ENCODE data around the gene EXOC6B.

EXOC6B gene

DNA sequence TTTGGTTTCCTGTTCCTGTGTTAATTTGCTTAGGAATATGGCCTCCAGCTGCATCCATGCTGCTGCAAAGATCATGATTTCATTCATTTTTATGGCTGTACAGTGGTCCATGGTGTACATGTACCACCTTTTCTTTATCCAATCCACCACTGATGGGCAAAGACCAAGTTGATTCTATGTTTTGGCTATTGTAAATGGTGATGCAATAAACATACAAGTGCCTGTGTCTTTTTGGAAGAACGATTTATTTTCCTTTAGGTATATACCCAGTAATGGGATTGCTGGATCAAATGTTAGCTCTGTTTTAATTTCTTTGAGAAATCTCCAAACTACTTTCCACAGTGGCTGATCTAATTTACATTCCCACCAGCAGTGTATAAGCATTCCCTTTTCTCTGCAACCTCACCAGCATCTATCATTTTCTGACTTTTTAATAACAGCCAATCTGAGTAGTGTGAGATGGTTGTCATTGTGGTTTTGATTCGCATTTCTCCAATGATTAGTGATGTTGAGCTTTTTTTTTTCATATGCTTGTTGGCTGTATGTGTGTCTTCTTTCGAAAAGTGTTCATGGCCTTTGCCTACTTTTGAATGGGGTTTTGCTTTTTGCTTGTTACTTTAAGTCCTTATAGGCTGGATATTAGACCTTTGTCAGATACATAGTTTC is 19.4 kb downstream of the EXOC6B start:
- peak; percentile 18 for DNase-seq (ENCODE audit: low read depth)
- no peak overlapping the region for H3K4me3 ChIP-seq (ENCODE audit: low read length)
- TF ChIP-seq, protein P1, sequence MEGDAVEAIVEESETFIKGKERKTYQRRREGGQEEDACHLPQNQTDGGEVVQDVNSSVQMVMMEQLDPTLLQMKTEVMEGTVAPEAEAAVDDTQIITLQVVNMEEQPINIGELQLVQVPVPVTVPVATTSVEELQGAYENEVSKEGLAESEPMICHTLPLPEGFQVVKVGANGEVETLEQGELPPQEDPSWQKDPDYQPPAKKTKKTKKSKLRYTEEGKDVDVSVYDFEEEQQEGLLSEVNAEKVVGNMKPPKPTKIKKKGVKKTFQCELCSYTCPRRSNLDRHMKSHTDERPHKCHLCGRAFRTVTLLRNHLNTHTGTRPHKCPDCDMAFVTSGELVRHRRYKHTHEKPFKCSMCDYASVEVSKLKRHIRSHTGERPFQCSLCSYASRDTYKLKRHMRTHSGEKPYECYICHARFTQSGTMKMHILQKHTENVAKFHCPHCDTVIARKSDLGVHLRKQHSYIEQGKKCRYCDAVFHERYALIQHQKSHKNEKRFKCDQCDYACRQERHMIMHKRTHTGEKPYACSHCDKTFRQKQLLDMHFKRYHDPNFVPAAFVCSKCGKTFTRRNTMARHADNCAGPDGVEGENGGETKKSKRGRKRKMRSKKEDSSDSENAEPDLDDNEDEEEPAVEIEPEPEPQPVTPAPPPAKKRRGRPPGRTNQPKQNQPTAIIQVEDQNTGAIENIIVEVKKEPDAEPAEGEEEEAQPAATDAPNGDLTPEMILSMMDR (conservative IDR thresholded peaks at IDR 0.05; ENCODE audit: low read length) = no peak

DNA sequence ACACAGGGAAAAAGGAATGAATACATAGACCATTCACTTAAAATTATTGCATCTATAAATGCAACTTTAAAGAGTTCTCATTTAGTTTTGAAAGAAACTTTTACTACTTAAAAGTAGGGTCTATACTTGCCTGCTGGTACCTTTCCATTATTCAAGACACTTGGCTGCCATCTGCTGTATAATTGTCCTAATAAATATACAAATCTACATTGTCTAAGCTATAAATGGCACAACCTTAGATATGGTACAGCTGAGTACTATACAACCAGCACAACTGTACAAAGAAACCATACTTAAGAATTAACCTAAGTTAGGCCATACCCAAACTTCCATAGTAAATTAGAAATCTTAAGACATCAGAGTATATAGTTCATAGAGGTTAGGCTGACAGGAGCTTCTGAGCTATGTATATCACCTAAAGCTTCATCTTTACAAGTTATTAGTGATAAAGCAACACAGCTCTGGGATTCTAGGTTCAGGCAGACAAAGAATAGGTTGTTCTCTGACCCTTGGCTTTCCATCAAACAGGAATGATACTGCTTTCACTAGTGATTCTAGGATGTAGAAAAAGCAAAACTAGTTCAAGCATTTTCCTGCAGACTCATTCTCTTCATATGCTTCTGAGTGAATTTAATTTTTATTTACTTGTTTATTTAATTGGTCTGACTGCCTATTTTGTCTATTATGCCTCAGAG is 22.1 kb downstream of the EXOC6B start:
- no peak overlapping the region for H3K4me3 ChIP-seq (ENCODE audit: low read length)
- TF ChIP-seq, protein P1 (conservative IDR thresholded peaks at IDR 0.05; ENCODE audit: low read length) = no peak
- DNase-seq (ENCODE audit: low read depth) = no peak

DNA sequence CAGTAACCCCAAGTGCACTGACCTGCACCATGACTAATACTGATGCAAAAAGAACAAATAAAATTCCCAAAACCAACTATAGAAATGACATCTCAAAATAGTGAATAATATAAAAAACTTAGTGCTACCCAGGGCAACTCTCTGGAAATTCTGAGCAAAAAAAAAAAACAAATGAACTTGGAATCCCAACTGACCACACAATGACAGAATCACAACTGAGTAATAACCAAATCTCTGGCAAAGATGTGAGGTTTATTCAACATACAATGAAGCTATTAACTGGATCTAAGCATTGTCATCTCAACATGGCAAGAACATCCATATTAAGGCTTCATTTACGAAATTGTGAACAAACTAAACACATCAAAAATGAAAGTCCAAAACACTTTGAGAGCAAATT is 22.7 kb downstream of the EXOC6B start:
- no peak overlapping the region for H3K4me3 ChIP-seq (ENCODE audit: low read length)
- TF ChIP-seq, protein P1 (conservative IDR thresholded peaks at IDR 0.05; ENCODE audit: low read length) = no peak
- DNase-seq (ENCODE audit: low read depth) = peak; percentile 37

DNA sequence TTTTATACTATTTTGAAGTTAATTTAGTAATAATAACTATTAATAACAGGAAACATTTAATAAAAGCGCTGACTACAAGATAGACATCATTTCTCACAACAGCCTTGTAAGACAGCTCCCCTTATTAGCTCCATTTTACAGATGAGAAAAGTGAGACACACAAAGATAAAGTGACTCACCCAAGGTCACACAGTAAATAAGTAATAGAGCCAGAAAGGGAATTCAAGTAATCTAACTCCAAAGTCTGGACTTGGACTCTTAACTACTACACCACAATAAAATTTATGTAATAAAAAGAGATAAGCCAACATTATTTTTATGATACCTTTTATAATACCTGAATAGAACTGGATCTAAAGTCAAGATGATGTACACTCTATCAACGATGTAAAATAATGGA is 25.3 kb downstream of the EXOC6B start:
- no peak for DNase-seq (ENCODE audit: low read depth)
- TF ChIP-seq, protein P1 (conservative IDR thresholded peaks at IDR 0.05; ENCODE audit: low read length) = no peak
- H3K4me3 ChIP-seq (ENCODE audit: low read length) = no peak overlapping the region

DNA sequence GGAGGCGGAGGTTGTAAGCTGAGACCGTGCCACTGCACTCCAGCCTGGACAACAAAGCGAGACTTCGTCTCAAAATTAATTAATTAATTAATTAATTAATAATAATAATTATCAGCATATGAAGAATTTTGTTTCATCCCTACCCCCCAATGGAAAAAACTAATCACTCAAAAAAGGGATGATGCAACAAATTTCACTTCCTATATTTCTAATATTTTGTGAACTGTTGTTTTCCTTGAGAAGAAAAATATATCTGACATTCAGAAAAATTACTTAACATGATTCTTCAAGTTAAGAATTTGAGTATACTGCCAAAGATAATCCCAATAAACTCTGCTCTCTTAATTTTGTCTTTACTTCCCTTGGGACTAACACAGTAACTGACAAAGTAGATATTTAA is 28.1 kb downstream of the EXOC6B start:
- no peak for DNase-seq (ENCODE audit: low read depth)
- no peak overlapping the region for H3K4me3 ChIP-seq (ENCODE audit: low read length)
- TF ChIP-seq, protein P1 (conservative IDR thresholded peaks at IDR 0.05; ENCODE audit: low read length) = no peak

DNA sequence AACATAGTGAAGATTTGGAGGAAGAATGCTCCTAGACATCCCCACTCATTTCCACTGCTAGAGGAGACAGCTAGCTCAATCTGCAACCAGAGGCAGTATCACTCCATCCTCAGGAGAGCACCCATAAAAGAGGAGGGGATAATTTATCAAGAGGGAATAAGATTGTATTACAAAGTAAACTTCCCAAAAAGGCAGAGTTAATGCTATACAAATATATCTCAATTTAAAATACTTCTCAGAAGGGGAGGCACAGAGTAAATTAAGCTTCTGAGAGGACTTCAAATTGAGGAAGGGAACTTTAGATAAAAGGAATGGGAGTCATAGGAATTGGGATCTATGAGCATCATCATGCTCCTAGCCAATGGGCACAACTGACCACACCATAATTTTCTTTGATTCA is 29.1 kb downstream of the EXOC6B start:
- no peak for DNase-seq (ENCODE audit: low read depth)
- TF ChIP-seq, protein P1 (conservative IDR thresholded peaks at IDR 0.05; ENCODE audit: low read length) = no peak
- no peak overlapping the region for H3K4me3 ChIP-seq (ENCODE audit: low read length)

DNA sequence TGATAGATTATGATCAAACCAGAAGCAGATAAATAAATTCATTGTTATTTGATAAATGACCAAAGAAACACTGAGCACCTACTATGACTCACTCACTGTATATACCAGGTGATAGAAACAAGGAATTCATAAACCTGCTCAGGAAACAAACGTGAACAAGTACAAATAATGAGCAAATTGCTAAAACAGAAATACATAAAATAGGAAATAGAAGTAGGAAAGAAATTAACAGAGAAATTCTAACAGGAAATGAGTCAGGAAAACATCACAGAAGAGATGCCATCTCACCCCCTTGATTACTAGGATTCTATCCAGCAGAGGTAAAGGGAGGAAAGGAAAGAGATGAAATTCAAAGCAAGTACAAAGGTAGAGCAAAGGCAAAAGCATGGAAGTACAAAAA is 31.3 kb downstream of the EXOC6B start:
- no peak for DNase-seq (ENCODE audit: low read depth)
- TF ChIP-seq, protein P1 (conservative IDR thresholded peaks at IDR 0.05; ENCODE audit: low read length) = no peak
- H3K4me3 ChIP-seq (ENCODE audit: low read length) = no peak overlapping the region

Data from AG10803 (cell line).